Measurements from ENCODE around the gene MT1F.
"Not testable (repeated sequence)": the region's sequence is repeated elsewhere in the genome, so short reads cannot be mapped to it uniquely, and the experiment has no call there.

Gene MT1F

GRCh38 chr16:56657555-56658326, at the start of gene MT1F:
Gene MT1F (plus strand): TSS chr16:56657959. CDS start chr16:56658059, 100 bp downstream.
- peak; percentile 58 for DNase-seq

DNA sequence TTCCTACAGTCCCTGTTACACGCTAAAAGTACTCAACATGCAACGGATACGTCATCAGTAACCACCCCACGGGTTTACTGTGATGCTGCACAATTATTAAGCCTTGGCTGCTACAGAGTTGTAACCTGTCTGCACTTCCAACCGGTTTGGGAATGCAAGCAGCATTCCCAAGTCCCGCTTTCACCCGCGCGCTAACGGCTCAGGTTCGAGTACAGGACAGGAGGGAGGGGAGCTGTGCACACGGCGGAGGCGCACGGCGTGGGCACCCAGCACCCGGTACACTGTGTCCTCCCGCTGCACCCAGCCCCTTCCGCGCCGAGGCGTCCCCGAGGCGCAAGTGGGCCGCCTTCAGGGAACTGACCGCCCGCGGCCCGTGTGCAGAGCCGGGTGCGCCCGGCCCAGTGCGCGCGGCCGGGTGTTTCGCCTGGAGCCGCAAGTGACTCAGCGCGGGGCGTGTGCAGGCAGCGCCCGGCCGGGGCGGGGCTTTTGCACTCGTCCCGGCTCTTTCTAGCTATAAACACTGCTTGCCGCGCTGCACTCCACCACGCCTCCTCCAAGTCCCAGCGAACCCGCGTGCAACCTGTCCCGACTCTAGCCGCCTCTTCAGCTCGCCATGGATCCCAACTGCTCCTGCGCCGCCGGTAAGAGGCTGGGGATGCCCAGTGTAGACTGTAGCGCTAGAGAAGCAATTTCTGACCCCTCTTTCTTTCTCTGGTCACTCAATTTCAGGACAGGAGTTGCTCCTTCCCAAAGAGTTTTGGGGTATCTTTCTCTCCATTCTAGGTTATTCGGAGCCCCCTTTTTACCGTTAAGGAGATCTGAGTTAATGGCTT, 49.5 kb upstream of the MT1F start, which contains the start of gene MT2A:
TSS of gene MT2A (plus strand) at position 542 of the 833 bp plus-strand sequence. CDS start at position 614, 72 bp downstream.
- peak; percentile 94 for DNase-seq

DNA sequence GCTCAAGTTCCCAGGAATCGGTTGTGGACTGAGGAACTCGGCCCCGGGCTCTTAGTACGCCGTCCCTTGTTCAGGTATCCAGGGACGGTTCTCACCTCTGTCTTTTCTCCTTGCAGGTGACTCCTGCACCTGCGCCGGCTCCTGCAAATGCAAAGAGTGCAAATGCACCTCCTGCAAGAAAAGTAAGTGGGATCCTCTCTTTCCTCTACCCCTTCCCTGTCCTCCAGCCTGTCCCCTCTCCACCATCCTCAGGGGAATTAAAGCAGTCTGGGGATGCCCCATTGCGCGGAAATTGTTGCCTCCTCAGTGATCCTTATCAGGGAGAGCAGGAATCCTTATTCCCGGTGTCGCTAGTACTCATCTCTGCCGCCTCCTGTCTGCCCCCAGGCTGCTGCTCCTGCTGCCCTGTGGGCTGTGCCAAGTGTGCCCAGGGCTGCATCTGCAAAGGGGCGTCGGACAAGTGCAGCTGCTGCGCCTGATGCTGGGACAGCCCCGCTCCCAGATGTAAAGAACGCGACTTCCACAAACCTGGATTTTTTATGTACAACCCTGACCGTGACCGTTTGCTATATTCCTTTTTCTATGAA, 48.8 kb upstream of the MT1F start:
- DNase-seq, result no peak

DNA sequence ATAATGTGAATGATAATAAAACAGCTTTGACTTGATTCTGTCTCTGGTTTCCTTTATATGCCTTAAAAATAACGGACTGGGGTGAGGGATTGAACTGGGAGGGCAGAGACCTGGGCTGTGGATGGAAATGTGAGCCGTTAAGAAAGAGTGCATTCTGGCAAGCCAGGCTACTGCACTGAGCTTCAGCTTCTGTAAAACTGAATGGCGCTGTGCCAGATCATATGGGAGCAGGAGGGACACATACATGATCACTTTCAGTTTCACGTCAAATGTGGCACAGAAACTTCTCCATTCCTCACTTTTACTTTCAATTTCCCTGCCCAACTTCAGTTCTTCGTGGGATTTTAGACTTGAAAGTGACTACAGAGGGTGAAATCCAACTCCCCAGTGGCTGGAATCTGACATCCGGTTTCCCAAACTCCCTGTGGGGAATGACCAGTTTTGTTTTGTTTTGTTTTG, 48.3 kb upstream of the MT1F start:
- peak; percentile 60 for DNase-seq

DNA sequence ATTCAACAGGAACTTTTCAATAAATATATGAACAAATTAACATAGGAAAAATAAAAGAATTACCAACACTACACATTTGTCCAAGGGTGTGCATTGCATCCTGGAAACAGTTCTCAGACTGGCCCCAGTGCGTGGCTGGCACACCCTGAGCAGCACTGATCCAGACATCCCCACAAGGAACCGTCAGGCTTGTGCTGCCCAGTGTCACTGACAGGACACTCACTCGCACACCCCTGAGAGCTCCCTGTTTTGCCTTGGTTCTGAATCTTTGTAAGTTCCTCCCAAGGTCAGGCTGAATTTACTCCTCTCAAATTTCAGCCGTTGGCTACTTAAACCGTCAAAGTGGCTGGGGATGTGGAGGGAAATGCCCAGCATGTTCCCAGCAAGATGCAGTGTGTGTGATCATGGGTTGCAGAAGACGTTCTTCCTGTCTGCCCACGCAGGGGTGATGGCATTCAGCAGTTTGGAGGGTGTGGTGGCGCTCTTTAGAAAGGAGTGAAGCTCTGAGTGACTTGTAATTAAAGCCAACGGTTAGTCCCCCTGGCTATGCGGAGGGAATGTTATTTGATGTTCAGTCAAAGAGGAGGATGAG, 47.6 kb upstream of the MT1F start:
- no peak for DNase-seq

GRCh38 chr16:56610609-56611111, 47.1 kb upstream of the MT1F start:
- DNase-seq, result no peak

- no peak for DNase-seq
These were observed 46.4 kb upstream of the MT1F start for GRCh38 chr16:56611281-56611833.

DNA sequence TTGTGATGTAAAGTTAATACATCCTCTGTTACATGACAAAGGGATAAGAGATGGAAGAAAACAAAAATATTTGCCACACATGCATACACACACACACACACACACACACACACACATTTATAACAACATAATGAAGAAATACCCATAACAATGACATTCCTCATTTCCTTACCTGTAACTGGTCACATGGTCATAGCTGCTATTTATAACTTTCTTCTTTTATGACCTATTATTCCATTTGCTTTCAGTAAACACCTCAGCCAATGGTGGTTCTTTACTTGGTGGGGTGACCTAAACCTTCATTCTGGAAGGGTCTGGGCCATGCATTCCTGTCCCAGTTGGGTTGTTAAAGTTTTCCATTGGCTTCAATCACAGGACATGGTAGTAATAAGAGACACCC, 44.1 kb upstream of the MT1F start:
- DNase-seq, result no peak

GRCh38 chr16:56614549-56614991, 43.2 kb upstream of the MT1F start:
- no peak for DNase-seq

DNA sequence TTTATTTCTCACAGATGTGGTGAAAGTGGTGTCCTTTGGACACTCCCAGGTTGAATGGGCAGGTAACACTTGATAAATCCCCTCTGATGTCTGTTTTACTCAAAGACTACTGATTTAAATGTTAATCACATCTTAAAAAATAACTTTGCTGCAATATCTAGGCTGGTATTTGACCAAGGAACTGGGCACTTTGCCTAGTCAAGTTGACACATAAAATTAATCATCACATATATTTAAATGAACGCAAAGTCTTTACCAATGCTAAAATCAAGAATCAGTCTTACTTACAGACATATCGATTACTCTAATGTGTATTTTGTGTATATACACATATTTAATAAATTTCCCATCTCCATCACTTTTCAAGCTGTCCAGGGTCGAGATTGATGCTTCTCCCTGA, 42.4 kb upstream of the MT1F start:
- no peak for DNase-seq

- no peak for DNase-seq
These were observed 41.0 kb upstream of the MT1F start for GRCh38 chr16:56616608-56617211.

- DNase-seq, result no peak
These were observed 40.3 kb upstream of the MT1F start for GRCh38 chr16:56617212-56618085.

GRCh38 chr16:56618138-56618537, 39.6 kb upstream of the MT1F start:
- no peak for DNase-seq

DNA sequence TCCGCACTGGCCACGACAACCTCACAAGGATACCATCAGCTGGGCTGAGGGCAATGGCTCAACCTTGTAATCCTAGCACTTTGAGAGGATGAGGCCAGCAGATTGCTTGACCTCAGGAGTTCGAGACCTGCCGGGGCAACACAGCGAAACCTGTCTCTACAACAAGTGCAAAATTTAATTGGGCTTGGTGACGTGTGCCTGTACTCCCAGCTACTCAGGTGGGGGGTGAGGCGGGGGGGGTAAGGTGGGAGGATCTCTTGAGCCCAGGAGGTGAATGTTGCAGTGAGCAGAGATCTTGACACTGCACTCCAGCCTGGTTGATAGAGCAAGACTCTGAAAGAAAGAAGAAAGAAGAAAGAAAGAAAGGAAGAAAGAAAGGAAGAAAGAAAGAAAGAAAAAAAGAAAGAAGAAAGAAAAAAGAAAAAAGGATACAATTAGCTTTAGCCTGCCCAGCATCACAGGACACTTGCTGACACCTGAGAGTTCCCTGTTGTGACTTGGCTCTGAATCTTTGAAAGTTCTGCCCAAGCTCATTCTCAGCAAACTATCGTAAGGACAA, 37.3 kb upstream of the MT1F start:
- DNase-seq, result no peak

GRCh38 chr16:56621665-56622445, 35.9 kb upstream of the MT1F start:
- not testable (repeated sequence) for DNase-seq

- not testable (repeated sequence) for DNase-seq
These were observed 34.6 kb upstream of the MT1F start for GRCh38 chr16:56623184-56623583.

DNA sequence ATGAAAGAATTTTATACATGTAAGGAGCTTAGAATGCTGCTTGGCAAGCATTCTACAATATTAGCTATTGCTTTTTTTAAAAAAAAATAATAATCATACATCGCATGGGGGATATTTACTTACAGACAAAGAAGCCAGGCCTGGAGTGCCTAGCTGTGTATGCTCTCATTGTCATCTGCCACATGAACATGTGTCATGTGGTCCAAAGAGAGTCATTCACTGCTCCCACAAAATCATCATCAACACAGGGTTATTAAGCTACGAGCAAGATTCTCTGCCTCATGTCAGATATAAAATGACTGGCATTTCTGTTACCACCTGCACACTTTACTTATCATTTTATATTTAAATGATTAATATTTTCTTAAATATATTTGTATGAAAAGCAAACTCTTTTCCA, 34.1 kb upstream of the MT1F start:
- no peak for DNase-seq

GRCh38 chr16:56625140-56625942, 32.4 kb upstream of the MT1F start, which contains the start of gene MT1E:
Gene MT1E (plus strand): TSS chr16:56625781. CDS start chr16:56625852, 71 bp downstream.
- DNase-seq, result no peak
